GM10266 (cell line): ENCODE results near the gene OCA2.

Experiments used
- DNase-seq: peaks from one replicate; pipeline ENCODE4 v3.0.0; 2012; ENCODE audit errors: extremely low spot score
- TF ChIP-seq, protein P1 (sequence below): IDR thresholded peaks from 2 replicates; pipeline ENCODE4 v1.5.1; 2012; ENCODE audit warnings: mild to moderate bottlenecking, low read depth; ENCODE audit not compliant: control insufficient read depth, insufficient read depth; ENCODE audit errors: missing control alignments

OCA2 gene

GRCh38 chr15:27820722-27821121 lies 278.4 kb downstream of the OCA2 start:
- TF ChIP-seq, protein P1, sequence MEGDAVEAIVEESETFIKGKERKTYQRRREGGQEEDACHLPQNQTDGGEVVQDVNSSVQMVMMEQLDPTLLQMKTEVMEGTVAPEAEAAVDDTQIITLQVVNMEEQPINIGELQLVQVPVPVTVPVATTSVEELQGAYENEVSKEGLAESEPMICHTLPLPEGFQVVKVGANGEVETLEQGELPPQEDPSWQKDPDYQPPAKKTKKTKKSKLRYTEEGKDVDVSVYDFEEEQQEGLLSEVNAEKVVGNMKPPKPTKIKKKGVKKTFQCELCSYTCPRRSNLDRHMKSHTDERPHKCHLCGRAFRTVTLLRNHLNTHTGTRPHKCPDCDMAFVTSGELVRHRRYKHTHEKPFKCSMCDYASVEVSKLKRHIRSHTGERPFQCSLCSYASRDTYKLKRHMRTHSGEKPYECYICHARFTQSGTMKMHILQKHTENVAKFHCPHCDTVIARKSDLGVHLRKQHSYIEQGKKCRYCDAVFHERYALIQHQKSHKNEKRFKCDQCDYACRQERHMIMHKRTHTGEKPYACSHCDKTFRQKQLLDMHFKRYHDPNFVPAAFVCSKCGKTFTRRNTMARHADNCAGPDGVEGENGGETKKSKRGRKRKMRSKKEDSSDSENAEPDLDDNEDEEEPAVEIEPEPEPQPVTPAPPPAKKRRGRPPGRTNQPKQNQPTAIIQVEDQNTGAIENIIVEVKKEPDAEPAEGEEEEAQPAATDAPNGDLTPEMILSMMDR = no peak
- no peak for DNase-seq

- no peak for DNase-seq
- TF ChIP-seq, protein P1 = no peak
Measured at GRCh38 chr15:27820232-27820631, 278.9 kb downstream of the OCA2 start.

GRCh38 chr15:27817258-27817657 lies 281.9 kb downstream of the OCA2 start:
- TF ChIP-seq, protein P1 = no peak
- no peak for DNase-seq

DNA sequence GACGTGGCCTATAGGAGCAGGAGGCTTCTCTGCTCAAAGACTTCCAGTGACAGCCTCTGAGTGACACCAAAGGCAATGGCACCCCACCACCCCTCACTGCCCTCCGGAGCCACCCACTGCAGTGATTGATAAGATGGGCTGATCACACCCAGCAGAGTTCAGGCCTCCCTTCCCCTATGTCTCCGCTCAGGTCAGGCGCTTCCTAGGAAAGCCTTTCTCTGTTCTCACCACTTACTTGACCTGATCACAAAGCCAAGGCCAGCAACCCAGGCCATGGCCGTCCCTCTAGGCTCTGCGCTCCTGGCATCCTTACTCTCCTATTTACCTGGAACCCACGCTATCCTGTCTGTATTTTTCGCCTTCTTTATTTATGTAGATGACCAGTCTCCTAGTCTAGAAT lies 282.3 kb downstream of the OCA2 start:
- TF ChIP-seq, protein P1 = no peak
- DNase-seq = no peak

DNA sequence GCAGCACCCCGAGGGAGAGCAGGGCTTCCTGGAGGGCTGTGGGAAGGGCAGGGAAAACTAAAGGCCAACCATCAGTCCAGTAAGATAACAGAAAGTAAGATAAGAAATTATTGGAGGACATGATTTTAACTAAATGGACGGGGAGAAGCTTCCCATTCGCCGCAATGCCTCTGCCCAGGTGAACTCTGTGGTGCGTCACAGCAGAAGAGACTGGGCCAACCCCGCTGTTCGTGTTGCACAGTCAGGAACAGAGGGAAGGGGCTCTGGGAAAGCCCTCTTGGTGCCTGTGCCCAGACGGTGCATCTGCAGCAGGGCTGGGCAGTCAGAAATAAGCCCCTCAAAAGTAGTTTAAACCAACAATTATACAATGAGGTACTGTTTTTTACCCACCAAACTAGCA lies 284.1 kb downstream of the OCA2 start:
- no peak for DNase-seq
- TF ChIP-seq, protein P1 = no peak

DNA sequence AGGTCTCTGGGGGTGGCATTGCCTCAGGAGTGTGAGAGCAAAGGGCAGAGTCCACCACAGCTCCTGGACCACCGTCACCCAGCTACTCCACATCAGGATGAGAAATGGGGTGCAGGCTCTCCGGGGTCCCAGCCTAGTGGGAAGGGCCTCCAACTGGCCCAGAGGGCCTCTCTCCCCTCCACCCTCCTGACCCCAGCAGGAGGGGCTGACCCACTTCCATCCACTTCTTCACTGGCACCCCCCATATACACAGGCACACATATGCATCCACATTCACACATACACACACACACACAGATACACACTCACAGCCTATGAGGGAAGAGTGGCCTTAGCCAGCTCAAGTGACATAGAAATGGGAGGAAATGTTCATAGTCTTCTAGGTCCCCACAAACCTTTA lies 286.0 kb downstream of the OCA2 start:
- DNase-seq = no peak
- TF ChIP-seq, protein P1 = no peak

GRCh38 chr15:27808182-27808581 lies 290.9 kb downstream of the OCA2 start:
- no peak for DNase-seq
- TF ChIP-seq, protein P1 = no peak
